Brain microvascular endothelial cell (primary cell): ENCODE data around the gene CCDC28A.

Experiments used
- DNase-seq: peaks from one replicate; pipeline ENCODE4 v3.0.0-alpha.2; 2020
- H3K27ac ChIP-seq: fragments of 250-450 bp; sonication (Bioruptor Pico); 2 replicates; pipeline ENCODE4 v1.5.1; 2020; ENCODE audit warnings: mild to moderate bottlenecking, moderate library complexity
- H3K27me3 ChIP-seq: fragments of 250-450 bp; sonication (Bioruptor Pico); replicated peaks from 2 replicates; pipeline ENCODE4 v1.5.1; 2020; ENCODE audit warnings: mild to moderate bottlenecking
- H3K36me3 ChIP-seq: fragments of 250-450 bp; sonication (Bioruptor Pico); replicated peaks from 2 replicates; pipeline ENCODE4 v1.5.1; 2020; ENCODE audit warnings: mild to moderate bottlenecking
- H3K4me3 ChIP-seq: 2 replicates; pipeline ENCODE4 v1.5.1; 2011; ENCODE audit warnings: low read depth, mild to moderate bottlenecking, control low read depth, low read length, moderate library complexity
- in situ Hi-C: cut with HindIII; loops from 2 replicates; pipeline ENCODE4 v1.10.0; 2017; ENCODE audit warnings: low sequenced_read_pairs, low pct_ligation_motif_present
- TF ChIP-seq, protein P1 (sequence below): IDR thresholded peaks from 2 replicates; pipeline ENCODE4 v1.5.1; 2011; ENCODE audit warnings: low read depth, mild to moderate bottlenecking, moderate library complexity, low read length, control low read depth, inconsistent platforms; ENCODE audit errors: missing control alignments

Gene CCDC28A

GRCh38 chr6:138815221-138815620 is 41.7 kb downstream of the CCDC28A start:
- H3K36me3 ChIP-seq = no peaks in the 10 kb centered on the region
- no peak overlapping the region for H3K27ac ChIP-seq
- TF ChIP-seq, protein P1, sequence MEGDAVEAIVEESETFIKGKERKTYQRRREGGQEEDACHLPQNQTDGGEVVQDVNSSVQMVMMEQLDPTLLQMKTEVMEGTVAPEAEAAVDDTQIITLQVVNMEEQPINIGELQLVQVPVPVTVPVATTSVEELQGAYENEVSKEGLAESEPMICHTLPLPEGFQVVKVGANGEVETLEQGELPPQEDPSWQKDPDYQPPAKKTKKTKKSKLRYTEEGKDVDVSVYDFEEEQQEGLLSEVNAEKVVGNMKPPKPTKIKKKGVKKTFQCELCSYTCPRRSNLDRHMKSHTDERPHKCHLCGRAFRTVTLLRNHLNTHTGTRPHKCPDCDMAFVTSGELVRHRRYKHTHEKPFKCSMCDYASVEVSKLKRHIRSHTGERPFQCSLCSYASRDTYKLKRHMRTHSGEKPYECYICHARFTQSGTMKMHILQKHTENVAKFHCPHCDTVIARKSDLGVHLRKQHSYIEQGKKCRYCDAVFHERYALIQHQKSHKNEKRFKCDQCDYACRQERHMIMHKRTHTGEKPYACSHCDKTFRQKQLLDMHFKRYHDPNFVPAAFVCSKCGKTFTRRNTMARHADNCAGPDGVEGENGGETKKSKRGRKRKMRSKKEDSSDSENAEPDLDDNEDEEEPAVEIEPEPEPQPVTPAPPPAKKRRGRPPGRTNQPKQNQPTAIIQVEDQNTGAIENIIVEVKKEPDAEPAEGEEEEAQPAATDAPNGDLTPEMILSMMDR = no peak
- no peaks in the 10 kb centered on the region for H3K27me3 ChIP-seq
- no peak for DNase-seq
- in situ Hi-C loops = no loop called here
- no peak overlapping the region for H3K4me3 ChIP-seq

- Histone ChIP-seq H3K27me3 (no peaks in the 10 kb centered on the region), H3K4me3 (no peak overlapping the region), H3K36me3 (no peaks in the 10 kb centered on the region), H3K27ac (no peak overlapping the region)
- in situ Hi-C loops = no loop called here
- TF ChIP-seq, protein P1 = peak; percentile 66
- DNase-seq = peak; percentile 71
These were observed 42.4 kb downstream of the CCDC28A start for GRCh38 chr6:138815797-138816528.

DNA sequence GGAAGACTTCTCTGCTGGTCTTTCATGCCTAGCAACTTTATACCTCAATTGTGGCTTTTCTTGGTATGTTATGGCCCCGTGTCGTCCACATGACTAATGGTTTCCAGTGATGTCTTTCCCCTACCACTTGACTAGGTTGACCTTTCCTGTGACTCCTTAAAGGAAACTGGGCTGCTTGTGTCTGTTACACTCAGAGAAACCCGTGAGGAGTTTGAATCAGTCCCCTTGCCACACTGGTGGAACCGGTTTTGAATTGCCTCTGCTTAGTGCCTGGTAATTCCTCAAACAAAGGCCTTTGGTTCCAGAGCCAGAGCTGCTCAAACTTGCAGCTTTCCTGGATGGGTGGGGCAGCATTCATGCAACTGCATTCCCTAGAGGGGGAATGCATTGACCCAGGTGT is 44.2 kb downstream of the CCDC28A start:
- peak; percentile 84 for DNase-seq

DNA sequence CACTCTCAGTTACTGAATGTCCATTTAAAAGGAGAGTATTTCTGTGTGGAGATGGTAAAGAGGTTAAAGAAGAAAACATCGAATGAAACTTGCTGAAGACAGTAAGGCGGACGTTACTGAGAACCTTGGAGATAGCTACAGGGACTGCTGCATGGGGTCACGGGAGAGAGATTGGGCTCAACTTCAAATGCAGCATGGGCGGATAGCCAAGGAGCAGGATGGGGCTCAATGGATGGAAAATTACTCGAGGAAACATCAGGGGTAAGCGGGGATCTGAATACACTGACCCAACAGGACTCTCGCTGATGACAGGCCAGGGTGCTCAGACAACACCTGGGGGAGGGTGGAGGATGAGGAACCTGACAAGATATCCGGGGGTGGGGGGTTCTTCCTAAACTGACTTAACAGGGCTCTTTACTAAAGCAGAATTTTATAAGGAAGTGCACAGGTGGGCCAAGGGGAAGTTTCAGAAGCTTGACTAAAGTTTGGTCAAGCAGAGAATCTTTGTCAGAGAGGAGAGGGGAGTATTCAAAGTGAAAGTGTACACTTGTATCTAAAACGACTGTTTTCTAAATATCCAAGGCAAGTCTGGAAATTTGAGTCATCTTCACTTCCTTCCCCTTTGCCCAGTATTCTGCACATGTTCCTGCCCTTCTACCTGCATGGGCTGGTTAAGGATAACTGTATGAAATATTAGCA is 45.1 kb downstream of the CCDC28A start:
- TF ChIP-seq, protein P1 = no peak
- in situ Hi-C loops = no loop called here
- Histone ChIP-seq H3K36me3 (no peaks in the 10 kb centered on the region), H3K4me3 (no peak overlapping the region), H3K27ac (no peak overlapping the region), H3K27me3 (no peaks in the 10 kb centered on the region)
- DNase-seq = no peak

More for the DNA sequence above, 44.2 kb downstream of the CCDC28A start:
- Histone ChIP-seq H3K4me3 (no peak overlapping the region), H3K27me3 (no peaks in the 10 kb centered on the region), H3K27ac (peak overlapping the region; percentile 49), H3K36me3 (no peaks in the 10 kb centered on the region)
- TF ChIP-seq, protein P1 = no peak
- in situ Hi-C loops = no loop called here

DNA sequence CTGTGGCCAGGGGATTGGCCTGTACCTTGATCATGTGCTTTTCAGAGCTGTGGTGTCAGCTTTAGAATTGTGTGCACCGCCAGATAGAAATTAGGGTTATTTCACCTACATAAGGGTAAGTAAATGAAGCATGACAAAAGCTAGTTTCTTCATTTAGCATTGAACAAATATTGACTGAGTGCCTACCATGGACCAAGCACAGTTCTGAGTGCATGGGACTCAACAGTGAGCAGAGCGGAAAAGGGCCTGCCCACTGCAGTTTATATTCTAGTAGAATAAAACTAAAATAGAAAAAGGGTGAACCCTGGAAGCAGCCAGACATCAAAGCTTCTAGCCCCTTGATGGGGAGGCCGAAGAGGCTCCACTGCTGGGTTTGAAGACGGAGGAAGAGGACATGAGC is 48.0 kb downstream of the CCDC28A start:
- H3K27ac ChIP-seq = no peak overlapping the region
- no peaks in the 10 kb centered on the region for H3K36me3 ChIP-seq
- TF ChIP-seq, protein P1 = no peak
- in situ Hi-C loops = no loop called here
- no peak overlapping the region for H3K4me3 ChIP-seq
- no peaks in the 10 kb centered on the region for H3K27me3 ChIP-seq
- DNase-seq = no peak
